GM12878 (cell line): Measurements from ENCODE around the gene PI3. TPM values are rescaled to one million over a fixed set of nuclear protein-coding genes. Genes with fewer than 3 reads are reported as not detected.

Experiments
- ATAC-seq: fragments of 200-7000 bp; cut with Tn5 transposase; 3 replicates; pipeline ENCODE4 v1.9.1; 2020; ENCODE audit warnings: mild to moderate bottlenecking, moderate library complexity
- BruUV-seq: library from RNA; stranded (reverse); fragments of 400-500 nt; replicated peaks from 2 replicates; lab custom pipeline; 2021; lab: Mats Ljungman, UMichigan
- CTCF ChIA-PET: fragments of 300-600 bp; sonication (Branson Sonifier 250); formaldehyde crosslinking; extraction: SDS; loops from one replicate; lab custom pipeline; 2021; ENCODE audit warnings: inconsistent platforms; lab: Yijun Ruan, JAX
- POLR2A ChIA-PET: fragments of 350-600 bp; formaldehyde crosslinking; extraction: SDS; loops from one replicate; lab custom pipeline; 2021; ENCODE audit warnings: inconsistent platforms; lab: Charles Lee
- RAD21 ChIA-PET: fragments of 300-600 bp; sonication (Branson Sonifier 250); formaldehyde crosslinking; loops from one replicate; lab custom pipeline; 2023; ENCODE audit warnings: antibody characterized with exemption; ENCODE audit not compliant: unreplicated experiment; lab: Charles Lee
- SMC1A ChIA-PET: fragments of 300-600 bp; sonication (Branson Sonifier 250); formaldehyde crosslinking; loops from one replicate; lab custom pipeline; 2023; ENCODE audit not compliant: unreplicated experiment, uncharacterized antibody; lab: Charles Lee
- DNase-seq: peaks from one replicate; pipeline ENCODE4 v3.0.0-alpha.2; 2011; ENCODE audit warnings: low read depth, low spot score
- FAIRE-seq: peaks from 3 replicates; lab custom pipeline; 2011; peaks lifted over from hg19 to GRCh38; lab: Jason Lieb, UNC
- H2AFZ ChIP-seq: 2 replicates; pipeline ENCODE4 v1.6.0; 2011; ENCODE audit warnings: low read depth, low read length, control low read depth; ENCODE audit not compliant: control insufficient read depth
- H3K27ac ChIP-seq: 2 replicates; pipeline ENCODE4 v1.5.1; 2011; ENCODE audit warnings: control low read depth; ENCODE audit not compliant: control insufficient read depth, insufficient read depth
- H3K27me3 ChIP-seq, 2 experiments: replicated peaks in 1 of 2; 2 replicates each; pipeline versions ENCODE4 v1.6.0 to v1.6.1; 2011; ENCODE audit warnings: low read length in 1 of 2; ENCODE audit not compliant: control insufficient read depth in 2 of 2, insufficient read depth in 2 of 2
- H3K36me3 ChIP-seq, 2 experiments: 2 replicates each; pipeline ENCODE4 v1.5.1; 2011; ENCODE audit warnings: low read length in 1 of 2; ENCODE audit not compliant: control insufficient read depth in 2 of 2, insufficient read depth in 2 of 2
- H3K4me1 ChIP-seq: 2 replicates; pipeline ENCODE4 v1.6.1; 2011; ENCODE audit warnings: mild to moderate bottlenecking, low read length, moderate library complexity, mixed read lengths; ENCODE audit not compliant: control insufficient read depth, insufficient read depth
- H3K4me2 ChIP-seq: 2 replicates; pipeline ENCODE4 v1.6.0; 2011; ENCODE audit warnings: control low read depth; ENCODE audit not compliant: control insufficient read depth, insufficient read depth
- H3K4me3 ChIP-seq: fragments of 200-600 bp; sonication (generic); 2 replicates; pipeline ENCODE4 v1.5.1; 2016
- H3K79me2 ChIP-seq: 2 replicates; pipeline ENCODE4 v1.6.0; 2011; ENCODE audit warnings: low read length; ENCODE audit not compliant: control insufficient read depth, insufficient read depth
- H3K9ac ChIP-seq: 2 replicates; pipeline ENCODE4 v1.8.0; 2011; ENCODE audit warnings: low read length, control low read depth, mixed read lengths; ENCODE audit not compliant: control insufficient read depth, insufficient read depth
- H3K9me3 ChIP-seq: replicated peaks from 3 replicates; pipeline ENCODE4 v1.5.1; 2011; ENCODE audit warnings: mild to moderate bottlenecking, low read length; ENCODE audit not compliant: control insufficient read depth, insufficient read depth
- H4K20me1 ChIP-seq: 2 replicates; pipeline ENCODE4 v1.6.0; 2011; ENCODE audit not compliant: control insufficient read depth, insufficient read depth
- BCL11A ChIP-seq: IDR thresholded peaks from 2 replicates; pipeline ENCODE4 v1.6.1; 2011; ENCODE audit warnings: low read depth, low read length
- CBX3 ChIP-seq: fragments of 200-600 bp; sonication (generic); IDR thresholded peaks from 2 replicates; pipeline ENCODE4 v1.6.1; 2016; ENCODE audit warnings: low read depth, borderline replicate concordance
- ETV6 ChIP-seq, 2 experiments: fragments of 450-650 bp in 1 of 2; IDR thresholded peaks in 1 of 2; conservative IDR thresholded peaks in 1 of 2; 2 replicates each; pipeline ENCODE4 v1.6.1; 2014; ENCODE audit warnings: antibody characterized with exemption in 1 of 2, borderline replicate concordance in 1 of 2, low read depth in 1 of 2, mild to moderate bottlenecking in 1 of 2, moderate library complexity in 1 of 2
- FOS ChIP-seq: IDR thresholded peaks from 3 replicates; pipeline ENCODE4 v1.6.1; 2011; ENCODE audit warnings: borderline replicate concordance; ENCODE audit not compliant: insufficient read length; ENCODE audit errors: extremely low read depth
- HCFC1 ChIP-seq: fragments of 150-350 bp; IDR thresholded peaks from 2 replicates; pipeline ENCODE4 v1.6.1; 2014; ENCODE audit warnings: low read length
- HDAC6 ChIP-seq: fragments of 200-600 bp; sonication (generic); IDR thresholded peaks from one replicate; pipeline ENCODE4 v1.8.0; 2017; ENCODE audit warnings: antibody characterized with exemption; ENCODE audit not compliant: unreplicated experiment
- IRF4 ChIP-seq: IDR thresholded peaks from 2 replicates; pipeline ENCODE4 v1.6.1; 2011; ENCODE audit warnings: low read depth, low read length
- JUND ChIP-seq: IDR thresholded peaks from 2 replicates; pipeline ENCODE4 v1.6.1; 2012; ENCODE audit warnings: low read depth, mild to moderate bottlenecking, low read length, improper control_type of control experiment, moderate library complexity
- MYB ChIP-seq: fragments of 150-350 bp; IDR thresholded peaks from 2 replicates; pipeline ENCODE4 v1.6.1; 2014; ENCODE audit warnings: mild to moderate bottlenecking, low read depth, low read length, borderline replicate concordance
- NFYB ChIP-seq: IDR thresholded peaks from 2 replicates; pipeline ENCODE4 v1.6.1; 2011; ENCODE audit warnings: low read depth, mild to moderate bottlenecking, low read length, improper control_type of control experiment, moderate library complexity; ENCODE audit not compliant: insufficient read depth
- NKRF ChIP-seq: fragments of 450-650 bp; conservative IDR thresholded peaks from 2 replicates; pipeline ENCODE4 v1.6.1; 2017; ENCODE audit warnings: mild to moderate bottlenecking, moderate library complexity
- POLR2AphosphoS2 ChIP-seq: IDR thresholded peaks from 2 replicates; pipeline ENCODE4 v1.6.1; 2011; ENCODE audit warnings: low read depth, mild to moderate bottlenecking, low read length, improper control_type of control experiment, moderate library complexity
- RELA ChIP-seq: fragments of 450-650 bp; IDR thresholded peaks from 2 replicates; pipeline ENCODE4 v1.8.0; 2014; ENCODE audit warnings: borderline replicate concordance; ENCODE audit not compliant: partially characterized antibody
- SMARCA5 ChIP-seq: fragments of 450-650 bp; IDR thresholded peaks from 2 replicates; pipeline ENCODE4 v1.6.1; 2017; ENCODE audit warnings: mild to moderate bottlenecking
- ZBTB11 ChIP-seq: fragments of 450-650 bp; formaldehyde crosslinking; IDR thresholded peaks from 2 replicates; pipeline ENCODE4 v1.5.0; 2022; ENCODE audit warnings: mild to moderate bottlenecking, missing genetic modification characterization
- WGBS: methylation state at CpG from one replicate; pipeline ENCODE4 v1.1.6; 2016; ENCODE audit warnings: low lambda C conversion rate; ENCODE audit not compliant: insufficient replicate concordance, insufficient coverage; ENCODE audit errors: missing lambda C conversion rate; 5-methylcytosine and 5-hydroxymethylcytosine counted together
- in situ Hi-C: fragments of 300-500 bp; cut with MboI; formaldehyde crosslinking; loops from 9 replicates; pipeline ENCODE4 v1.14.3; 2018; ENCODE audit warnings: mixed read lengths
- intact Hi-C: fragments of 100-400 bp; cut with micrococcal nuclease; formaldehyde crosslinking; loops from one replicate; pipeline ENCODE4 v1.14.2; 2022; ENCODE audit not compliant: unreplicated experiment
- polyA plus RNA-seq, 11 experiments: library from polyadenylated mRNA; depleted of rRNA in 4 of 11; unstranded in 6 of 11; stranded (reverse) in 5 of 11; fragments of >200 nt; fragmentation: Nextera tagmentation in 4 of 11; fragmentation: Illumina TruSeq in 1 of 11; extraction: Ambion mirVana in 4 of 11; extraction: Trizol in 1 of 11; gene quantifications; 1 replicate in 1 of 11; 2 replicates in 10 of 11; pipeline versions ENCODE4 v1.2.1 to v1.2.3, GENCODE V29; 2011 to 2016; ENCODE audit warnings: inconsistent platforms in 2 of 11, missing spikeins in 2 of 11, low read depth in 1 of 11
- total RNA-seq, 4 experiments: library from RNA; depleted of rRNA in 3 of 4; stranded (reverse); fragments of >200 nt in 3 of 4; fragmentation: Illumina TruSeq in 1 of 4; extraction: Trizol in 1 of 4; gene quantifications; 2 replicates each; pipeline versions ENCODE4 v1.2.1 to v1.2.3, GENCODE V29; 2013 to 2021

Gene PI3
- total and polyA plus RNA-seq, 10 of the 15 experiments (the other 5 are each of a cell fraction or from before 2014, with no cell fraction given), result not detected

DNA sequence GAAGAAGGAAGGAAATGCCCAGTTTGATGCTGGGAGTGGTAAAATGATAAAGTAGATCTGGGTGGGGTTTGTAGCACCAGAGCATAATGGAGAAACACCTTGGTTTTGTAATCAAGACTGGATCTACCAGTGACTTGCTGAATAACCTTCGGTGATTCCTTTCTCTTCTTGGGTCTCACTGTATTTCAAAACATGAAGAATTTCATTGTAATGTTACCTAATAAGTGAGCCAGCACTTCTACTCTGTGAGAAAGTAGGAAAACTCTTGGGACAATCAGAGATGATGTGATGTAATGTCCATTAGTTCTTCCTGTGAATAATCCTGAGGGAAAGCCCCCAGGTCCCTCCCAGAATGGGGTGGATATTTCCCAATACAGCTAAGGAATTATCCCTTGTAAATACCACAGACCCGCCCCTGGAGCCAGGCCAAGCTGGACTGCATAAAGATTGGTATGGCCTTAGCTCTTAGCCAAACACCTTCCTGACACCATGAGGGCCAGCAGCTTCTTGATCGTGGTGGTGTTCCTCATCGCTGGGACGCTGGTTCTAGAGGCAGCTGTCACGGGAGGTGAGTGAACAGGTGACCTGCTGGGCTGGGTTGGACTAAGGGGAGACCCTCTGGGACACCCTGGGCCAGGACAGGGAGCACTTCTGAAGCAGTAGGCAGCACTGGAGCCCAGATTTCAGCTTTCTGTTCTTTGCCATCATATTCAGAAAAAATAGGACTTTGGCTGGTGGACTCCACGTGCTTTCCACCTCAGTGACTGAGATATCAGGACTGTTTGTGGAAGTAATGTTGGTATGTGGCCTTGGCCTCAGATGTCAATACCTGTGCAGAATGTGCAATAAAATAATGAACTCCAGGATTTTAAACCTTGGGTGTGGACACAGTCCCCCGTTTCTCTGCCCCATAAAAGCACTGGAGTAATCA lies at the start of gene PI3 (continued):
- TF ChIP-seq POLR2AphosphoS2 (no peak), SMARCA5 (no peak), HCFC1 (no peak), RELA (no peak), NKRF (no peak), HDAC6 (no peak), ETV6 (conservative IDR thresholded peaks at IDR 0.05 in 1 of 2, IDR thresholded peaks at IDR 0.05 in 1 of 2; ENCODE audit: borderline replicate concordance in 1 of 2, low read depth in 1 of 2) (no peak)

DNA sequence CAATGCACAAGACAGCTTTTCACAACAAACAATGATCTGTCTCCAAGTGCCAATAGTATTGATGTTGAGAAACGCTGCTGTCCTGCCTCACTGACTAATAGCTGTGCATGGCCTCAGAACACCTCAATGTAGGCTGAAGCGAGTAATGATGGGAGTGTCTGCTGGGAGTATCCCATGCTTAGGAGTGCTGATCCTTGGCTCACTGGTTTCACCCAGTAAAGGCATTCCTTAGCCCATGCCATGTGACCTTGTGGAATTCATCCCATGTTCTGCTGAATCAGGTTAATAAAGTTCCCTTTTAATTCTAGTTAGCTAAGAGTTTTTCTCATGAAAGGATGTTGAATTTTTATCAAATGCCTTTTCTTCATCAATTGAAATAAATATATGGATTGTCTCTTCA lies 46.6 kb upstream of the PI3 start:
- Histone ChIP-seq H3K27ac (no peak overlapping the region), H4K20me1 (no peaks in the 10 kb centered on the region), H3K4me1 (no peaks in the 10 kb centered on the region), H3K9me3 (no peaks in the 10 kb centered on the region), H3K9ac (no peak overlapping the region), H3K36me3 (no peaks in the 10 kb centered on the region), H3K4me2 (no peak overlapping the region), H3K27me3 (no peaks in the 10 kb centered on the region; a peak in 1 of 4 replicates), H3K4me3 (no peak overlapping the region), H3K79me2 (no peaks in the 10 kb centered on the region), H2AFZ (no peak overlapping the region)
- ChIA-PET CTCF (no interaction called here), RAD21 (no interaction called here), POLR2A (no interaction called here), SMC1A (no interaction called here)
- DNase-seq (no peak), ATAC-seq (no peak), FAIRE-seq (no peak)
- 39% methylated on average over 2 of the region's 2 CpGs for WGBS
- intact Hi-C loops, result no loop called here
- no TSS peak for BruUV-seq
- in situ Hi-C loops, result no loop called here
- no peak for TF ChIP-seq MYB
- no peak for TF ChIP-seq JUND
- TF ChIP-seq IRF4, result no peak
- TF ChIP-seq BCL11A, result no peak
- no peak for TF ChIP-seq FOS
- TF ChIP-seq CBX3, result no peak
- no peak for TF ChIP-seq ZBTB11 (CRISPR knock-in tag)
- no peak for TF ChIP-seq NFYB
- TF ChIP-seq NKRF, result no peak
